ENCODE data around the gene ANKS1B. TPM values are rescaled to one million over a fixed set of nuclear protein-coding genes. Genes with fewer than 3 reads are reported as not detected.

The ANKS1B gene
- total RNA-seq, 4 donors from 2014 or later = 0.88 to 10.7 (median 4.4) TPM

DNA sequence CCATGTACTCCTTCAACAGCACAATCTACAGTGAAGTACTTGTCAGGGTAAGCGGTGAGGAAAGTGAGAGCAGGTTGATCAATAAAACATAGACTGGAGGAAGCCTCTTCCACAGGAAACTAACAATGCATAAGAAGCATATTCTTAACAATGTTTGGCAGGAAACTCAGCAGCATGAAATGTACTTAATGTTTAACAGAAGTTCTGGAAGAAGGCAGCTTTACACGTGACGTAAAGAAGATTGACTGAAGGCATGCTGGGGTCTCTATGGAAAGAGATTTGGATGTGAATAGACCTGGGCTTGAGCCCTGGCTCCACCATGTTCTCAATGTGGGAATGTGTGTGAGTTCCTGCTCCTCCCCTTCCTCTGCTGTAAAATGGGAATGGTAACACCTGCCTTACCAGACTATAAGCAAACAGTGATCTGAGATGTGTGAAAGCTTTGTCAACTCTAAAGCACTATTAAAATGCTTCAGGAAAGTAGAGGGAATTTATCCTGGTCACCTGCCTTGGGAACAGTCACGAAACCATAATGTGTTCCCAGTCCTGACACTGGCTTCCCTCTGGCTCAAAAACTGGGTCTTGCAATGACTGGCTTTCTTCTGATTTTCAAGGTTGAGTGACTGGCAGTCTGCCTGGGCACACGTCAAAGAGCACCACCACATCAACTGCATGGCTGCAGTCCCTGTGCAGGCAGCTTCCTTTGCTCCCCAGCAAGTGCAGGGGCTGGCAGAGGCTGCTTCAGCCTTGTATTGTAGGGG is 955.0 kb downstream of the ANKS1B start:
- Histone ChIP-seq H3K27me3 (no peaks in the 10 kb centered on the region), H3K4me3 (no peak overlapping the region), H3K9me3 (no peaks in the 10 kb centered on the region), H3K4me1 (no peaks in the 10 kb centered on the region), H3K36me3 (no peaks in the 10 kb centered on the region), H3K27ac (no peak overlapping the region)
- no peak for DNase-seq
- TF ChIP-seq, protein P1, sequence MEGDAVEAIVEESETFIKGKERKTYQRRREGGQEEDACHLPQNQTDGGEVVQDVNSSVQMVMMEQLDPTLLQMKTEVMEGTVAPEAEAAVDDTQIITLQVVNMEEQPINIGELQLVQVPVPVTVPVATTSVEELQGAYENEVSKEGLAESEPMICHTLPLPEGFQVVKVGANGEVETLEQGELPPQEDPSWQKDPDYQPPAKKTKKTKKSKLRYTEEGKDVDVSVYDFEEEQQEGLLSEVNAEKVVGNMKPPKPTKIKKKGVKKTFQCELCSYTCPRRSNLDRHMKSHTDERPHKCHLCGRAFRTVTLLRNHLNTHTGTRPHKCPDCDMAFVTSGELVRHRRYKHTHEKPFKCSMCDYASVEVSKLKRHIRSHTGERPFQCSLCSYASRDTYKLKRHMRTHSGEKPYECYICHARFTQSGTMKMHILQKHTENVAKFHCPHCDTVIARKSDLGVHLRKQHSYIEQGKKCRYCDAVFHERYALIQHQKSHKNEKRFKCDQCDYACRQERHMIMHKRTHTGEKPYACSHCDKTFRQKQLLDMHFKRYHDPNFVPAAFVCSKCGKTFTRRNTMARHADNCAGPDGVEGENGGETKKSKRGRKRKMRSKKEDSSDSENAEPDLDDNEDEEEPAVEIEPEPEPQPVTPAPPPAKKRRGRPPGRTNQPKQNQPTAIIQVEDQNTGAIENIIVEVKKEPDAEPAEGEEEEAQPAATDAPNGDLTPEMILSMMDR (IDR thresholded peaks at IDR 0.05) = no peak
- no peak for TF ChIP-seq POLR2A (IDR thresholded peaks at IDR 0.05)

- TF ChIP-seq, protein P1 (IDR thresholded peaks at IDR 0.05) = no peak
- TF ChIP-seq POLR2A (IDR thresholded peaks at IDR 0.05) = no peak
- H3K27ac ChIP-seq = no peak overlapping the region
- no peaks in the 10 kb centered on the region for H3K36me3 ChIP-seq
- no peaks in the 10 kb centered on the region for H3K4me1 ChIP-seq
- H3K27me3 ChIP-seq = no peaks in the 10 kb centered on the region
- no peak for DNase-seq
- H3K4me3 ChIP-seq = no peak overlapping the region
- no peaks in the 10 kb centered on the region for H3K9me3 ChIP-seq
Measured at GRCh38 chr12:99027461-99027860, 957.3 kb downstream of the ANKS1B start.

DNA sequence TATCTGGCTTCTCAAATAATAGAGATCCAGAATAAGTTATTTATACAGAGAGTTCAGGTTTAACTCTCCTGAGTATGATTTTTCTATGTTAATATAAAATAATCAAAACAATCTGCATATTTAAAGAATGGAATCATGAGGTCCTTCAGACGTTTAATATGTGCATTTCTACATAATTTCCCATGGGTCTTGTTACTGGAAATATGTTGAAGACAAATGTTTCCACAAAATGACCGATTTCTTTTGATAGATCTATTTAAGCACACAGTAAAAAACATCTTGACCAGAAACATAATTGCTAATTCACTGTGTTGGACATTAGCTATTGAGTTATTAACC is 957.7 kb downstream of the ANKS1B start:
- no peak for DNase-seq
- no peak overlapping the region for H3K27ac ChIP-seq
- H3K27me3 ChIP-seq = no peaks in the 10 kb centered on the region
- H3K4me1 ChIP-seq = no peaks in the 10 kb centered on the region
- H3K9me3 ChIP-seq = no peaks in the 10 kb centered on the region
- no peak overlapping the region for H3K4me3 ChIP-seq
- TF ChIP-seq POLR2A (IDR thresholded peaks at IDR 0.05) = no peak
- TF ChIP-seq, protein P1 (IDR thresholded peaks at IDR 0.05) = no peak
- H3K36me3 ChIP-seq = no peaks in the 10 kb centered on the region

- H3K4me3 ChIP-seq = no peak overlapping the region
- H3K27ac ChIP-seq = no peak overlapping the region
- DNase-seq = no peak
- H3K36me3 ChIP-seq = no peaks in the 10 kb centered on the region
- no peaks in the 10 kb centered on the region for H3K27me3 ChIP-seq
- no peak for TF ChIP-seq POLR2A (IDR thresholded peaks at IDR 0.05)
- TF ChIP-seq, protein P1 (IDR thresholded peaks at IDR 0.05) = no peak
- no peaks in the 10 kb centered on the region for H3K4me1 ChIP-seq
- no peaks in the 10 kb centered on the region for H3K9me3 ChIP-seq
Measured at GRCh38 chr12:99026332-99027054, 958.2 kb downstream of the ANKS1B start.

DNA sequence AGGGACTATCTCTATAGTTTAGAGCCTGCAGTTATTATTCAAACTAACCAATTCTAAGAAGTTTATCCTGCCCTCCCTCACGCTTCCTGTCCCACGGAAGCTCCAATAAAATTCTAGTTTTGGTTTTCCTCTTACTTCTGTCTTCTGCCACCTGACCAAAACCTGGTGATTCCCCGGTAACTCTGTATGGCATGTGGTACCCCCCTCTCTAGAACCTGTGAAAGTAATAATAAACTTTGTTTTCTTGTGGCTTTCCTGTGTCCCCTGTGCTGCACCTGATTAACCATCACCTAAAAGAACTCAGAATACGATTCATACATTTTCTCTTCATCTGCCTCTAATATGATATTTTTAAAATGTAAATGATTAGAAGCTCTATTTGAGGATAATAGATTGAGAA is 959.9 kb downstream of the ANKS1B start:
- H3K9me3 ChIP-seq = no peaks in the 10 kb centered on the region
- no peak overlapping the region for H3K27ac ChIP-seq
- no peak overlapping the region for H3K4me3 ChIP-seq
- TF ChIP-seq POLR2A (IDR thresholded peaks at IDR 0.05) = no peak
- TF ChIP-seq, protein P1 (IDR thresholded peaks at IDR 0.05) = no peak
- no peaks in the 10 kb centered on the region for H3K27me3 ChIP-seq
- no peak for DNase-seq
- H3K4me1 ChIP-seq = no peaks in the 10 kb centered on the region
- no peaks in the 10 kb centered on the region for H3K36me3 ChIP-seq

Data from Peyer's patch (tissue), 4 donors.